ENCODE data around the gene TMEM39B. TPM values are rescaled to one million over a fixed set of nuclear protein-coding genes. Genes with fewer than 3 reads are reported as not detected.
A peak's percentile ranks its signal among the peaks of the same experiment; 100 is the strongest.

Gene TMEM39B
- polyA plus RNA-seq, 1 donor from 2014 or later: 18.1 TPM

- H3K9me3 ChIP-seq (ENCODE audit: low read length): no peaks in the 10 kb centered on the region
- H3K4me3 ChIP-seq (ENCODE audit: low read length): no peak overlapping the region
- no peak overlapping the region for H2AFZ ChIP-seq (ENCODE audit: low read depth, low read length)
- no peaks in the 10 kb centered on the region for H3K36me3 ChIP-seq (ENCODE audit: insufficient read depth, low read length)
- H3K79me2 ChIP-seq (replicated peaks; ENCODE audit: insufficient read depth, low read length): peaks cover 13% of the 10 kb centered on the region
- no peak overlapping the region for H3K4me2 ChIP-seq (ENCODE audit: low read length)
- H3K9ac ChIP-seq (ENCODE audit: low read length): no peak overlapping the region
- TF ChIP-seq RAD21 (conservative IDR thresholded peaks at IDR 0.05) (no peak), CTCF (IDR thresholded peaks at IDR 0.05; ENCODE audit: poor library complexity, severe bottlenecking) (no peak), MXI1 (conservative IDR thresholded peaks at IDR 0.05; ENCODE audit: poor library complexity, severe bottlenecking) (no peak), REST (IDR thresholded peaks at IDR 0.05; ENCODE audit: borderline replicate concordance) (no peak), SMC3 (conservative IDR thresholded peaks at IDR 0.05; ENCODE audit: poor library complexity) (no peak), EZH2 (IDR thresholded peaks at IDR 0.05; ENCODE audit: borderline replicate concordance, insufficient read depth, low read length, poor library complexity, severe bottlenecking) (no peak), TAF1 (IDR thresholded peaks at IDR 0.05; ENCODE audit: low read depth) (no peak), POLR2AphosphoS5 (IDR thresholded peaks at IDR 0.05) (no peak), EP300 (conservative IDR thresholded peaks at IDR 0.05; ENCODE audit: poor library complexity, severe bottlenecking) (no peak)
- peaks cover 3% of the 10 kb centered on the region for H3F3A ChIP-seq (ENCODE audit: insufficient read depth, low read length, poor library complexity, severe bottlenecking)
- H3K27ac ChIP-seq (ENCODE audit: low read length): peak overlapping the region; percentile 19
- H4K20me1 ChIP-seq (ENCODE audit: insufficient read depth): no peaks in the 10 kb centered on the region
- no peaks in the 10 kb centered on the region for H3K27me3 ChIP-seq (ENCODE audit: insufficient read depth, low read depth, low read length)
- no peaks in the 10 kb centered on the region for H3K9me2 ChIP-seq (ENCODE audit: insufficient read depth, low read length)
These were observed 54.9 kb downstream of the TMEM39B start for GRCh38 chr1:32127409-32128198.

GRCh38 chr1:32128479-32128878 lies 55.7 kb downstream of the TMEM39B start:
- H3K9me2 ChIP-seq (ENCODE audit: insufficient read depth, low read length): no peaks in the 10 kb centered on the region
- H4K20me1 ChIP-seq (ENCODE audit: insufficient read depth): no peaks in the 10 kb centered on the region
- TF ChIP-seq MXI1 (conservative IDR thresholded peaks at IDR 0.05; ENCODE audit: poor library complexity, severe bottlenecking): no peak
- TF ChIP-seq RAD21 (conservative IDR thresholded peaks at IDR 0.05): no peak
- TF ChIP-seq CTCF (IDR thresholded peaks at IDR 0.05; ENCODE audit: poor library complexity, severe bottlenecking): no peak
- no peak for TF ChIP-seq EZH2 (IDR thresholded peaks at IDR 0.05; ENCODE audit: borderline replicate concordance, insufficient read depth, low read length, poor library complexity, severe bottlenecking)
- no peak for TF ChIP-seq SMC3 (conservative IDR thresholded peaks at IDR 0.05; ENCODE audit: poor library complexity)
- no peak for TF ChIP-seq POLR2AphosphoS5 (IDR thresholded peaks at IDR 0.05)
- no peak for TF ChIP-seq REST (IDR thresholded peaks at IDR 0.05; ENCODE audit: borderline replicate concordance)
- no peak for TF ChIP-seq EP300 (conservative IDR thresholded peaks at IDR 0.05; ENCODE audit: poor library complexity, severe bottlenecking)
- no peak for TF ChIP-seq TAF1 (IDR thresholded peaks at IDR 0.05; ENCODE audit: low read depth)
- no peak overlapping the region for H3K27ac ChIP-seq (ENCODE audit: low read length)
- peaks cover 10% of the 10 kb centered on the region for H3K79me2 ChIP-seq (replicated peaks; ENCODE audit: insufficient read depth, low read length)
- H3F3A ChIP-seq (ENCODE audit: insufficient read depth, low read length, poor library complexity, severe bottlenecking): peaks cover 3% of the 10 kb centered on the region
- no peak overlapping the region for H3K4me3 ChIP-seq (ENCODE audit: low read length)
- no peaks in the 10 kb centered on the region for H3K36me3 ChIP-seq (ENCODE audit: insufficient read depth, low read length)
- H3K27me3 ChIP-seq (ENCODE audit: insufficient read depth, low read depth, low read length): no peaks in the 10 kb centered on the region
- H3K4me2 ChIP-seq (ENCODE audit: low read length): no peak overlapping the region
- no peak overlapping the region for H3K9ac ChIP-seq (ENCODE audit: low read length)
- H3K9me3 ChIP-seq (ENCODE audit: low read length): no peaks in the 10 kb centered on the region
- H2AFZ ChIP-seq (ENCODE audit: low read depth, low read length): no peak overlapping the region
